Activated T-helper 17 cell treated with anti-CD3 and anti-CD28 coated beads, Interleukin-2, amount 50 U/mL, for 72 hours (primary cell): ENCODE results near the gene TTC27. TPM values are rescaled to one million over a fixed set of nuclear protein-coding genes. Genes with fewer than 3 reads are reported as not detected.
"Not testable (repeated sequence)": the region's sequence is repeated elsewhere in the genome, so short reads cannot be mapped to it uniquely, and the experiment has no call there.

Experiments used
- ATAC-seq: fragments of 150-1000 bp; cut with Tn5 transposase; replicated peaks from 2 replicates; pipeline ENCODE4 v1.10.0; 2021; ENCODE audit warnings: mild to moderate bottlenecking, moderate library complexity
- H3K27ac Mint-ChIP-seq: one replicate; pipeline ENCODE4 v1.8.0; 2022; ENCODE audit warnings: mixed read lengths
- H3K27me3 Mint-ChIP-seq: one replicate; pipeline ENCODE4 v1.8.0; 2022; ENCODE audit warnings: mixed read lengths
- H3K36me3 Mint-ChIP-seq: one replicate; pipeline ENCODE4 v1.8.0; 2022; ENCODE audit warnings: low read depth, mild to moderate bottlenecking, mixed read lengths
- H3K4me1 Mint-ChIP-seq: one replicate; pipeline ENCODE4 v1.8.0; 2022; ENCODE audit warnings: mixed read lengths
- H3K4me3 Mint-ChIP-seq: one replicate; pipeline ENCODE4 v1.8.0; 2022; ENCODE audit warnings: mild to moderate bottlenecking, mixed read lengths
- H3K9me3 Mint-ChIP-seq: one replicate; pipeline ENCODE4 v1.8.0; 2022; ENCODE audit warnings: mixed read lengths
- total RNA-seq, 2 donors: library from RNA; stranded (reverse); gene quantifications; one replicate each; pipeline ENCODE4 v1.2.3, GENCODE V29; 2022

The TTC27 gene
- total RNA-seq, 2 donors from 2014 or later = 19.5 to 32.6 TPM

DNA sequence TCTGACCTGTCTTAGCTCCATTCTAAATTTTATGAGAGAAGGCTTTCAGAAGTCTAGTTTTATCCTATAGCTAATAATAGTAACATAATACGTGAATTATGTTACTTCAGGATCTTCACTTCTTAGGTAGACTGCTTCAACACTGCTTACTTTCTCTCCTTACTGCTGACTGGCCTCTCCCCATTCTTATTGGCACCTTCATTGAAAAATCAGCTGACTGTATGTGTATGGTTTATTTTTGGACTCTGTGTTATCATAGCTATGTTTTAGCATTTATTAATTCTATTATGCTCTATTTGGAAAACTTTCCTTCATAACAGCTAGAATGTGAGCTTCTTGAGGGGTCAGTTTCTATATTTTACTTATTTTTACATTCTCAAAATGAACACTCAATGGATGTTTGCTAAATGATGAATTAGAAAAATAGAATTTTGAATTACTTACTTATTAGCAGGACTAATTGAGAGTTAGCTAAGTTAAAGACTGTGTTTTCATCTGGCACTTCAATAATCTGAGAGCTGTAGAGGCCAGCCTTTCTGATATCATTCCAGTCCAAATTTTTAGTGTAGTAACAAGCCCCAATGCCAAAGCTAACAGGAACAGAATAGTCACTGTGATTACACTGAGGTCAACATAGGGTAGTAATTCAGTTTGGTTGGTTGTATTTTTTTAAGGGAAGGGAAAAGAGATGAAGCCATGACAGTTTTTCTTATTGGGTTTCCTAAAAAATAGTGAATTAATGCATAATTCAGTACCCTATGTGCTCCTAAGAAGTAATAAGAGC, 92.3 kb downstream of the TTC27 start:
- H3K27me3 Mint-ChIP-seq = no peaks in the 10 kb centered on the region
- peaks cover 55% of the 10 kb centered on the region for H3K36me3 Mint-ChIP-seq
- H3K9me3 Mint-ChIP-seq = peaks cover 7% of the 10 kb centered on the region
- peaks cover 14% of the 10 kb centered on the region for H3K4me1 Mint-ChIP-seq
- ATAC-seq = no peak
- H3K4me3 Mint-ChIP-seq = no peak overlapping the region
- H3K27ac Mint-ChIP-seq = no peak overlapping the region

DNA sequence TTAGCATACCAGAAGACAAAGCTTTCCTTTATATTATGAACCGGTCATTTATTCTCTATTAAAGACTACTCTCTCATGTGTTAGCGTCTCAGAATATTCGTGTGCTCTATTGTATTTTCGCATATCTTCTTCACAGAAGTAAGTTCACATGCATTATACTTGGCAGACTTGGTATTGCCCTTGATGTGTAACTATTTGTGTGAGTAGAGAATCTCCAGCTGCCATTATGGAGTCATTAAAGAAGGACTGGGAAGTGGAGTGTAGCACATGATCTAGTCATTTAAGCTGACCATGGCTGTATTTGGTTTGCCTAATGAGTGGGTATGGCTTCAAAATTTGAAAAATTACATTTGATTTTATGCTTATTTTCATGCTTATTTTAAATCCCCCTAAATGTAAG, 92.9 kb downstream of the TTC27 start:
- Mint-ChIP-seq H3K36me3 (peaks cover 55% of the 10 kb centered on the region), H3K4me1 (peaks cover 10% of the 10 kb centered on the region), H3K9me3 (peaks cover 7% of the 10 kb centered on the region), H3K4me3 (no peak overlapping the region), H3K27ac (no peak overlapping the region), H3K27me3 (no peaks in the 10 kb centered on the region)
- no peak for ATAC-seq

DNA sequence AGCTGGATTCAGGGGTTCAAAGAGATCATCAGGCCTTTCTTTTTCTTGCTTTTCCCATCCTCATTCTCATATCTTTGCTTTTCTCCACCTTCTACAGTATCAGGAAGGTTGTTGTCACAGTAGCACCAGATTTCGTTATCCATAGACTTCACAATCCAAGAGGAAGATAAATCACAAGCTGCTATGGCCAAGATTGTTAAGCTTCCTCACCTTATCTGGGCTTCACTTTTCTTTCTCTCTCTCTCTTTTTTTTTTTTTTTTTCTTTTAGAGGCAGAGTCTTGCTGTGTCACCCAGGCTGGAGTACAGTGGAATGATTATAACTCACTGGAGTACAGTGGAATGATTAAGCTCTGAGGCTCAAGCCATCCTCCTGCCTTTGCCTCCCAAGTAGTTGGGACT, 93.5 kb downstream of the TTC27 start:
- peaks cover 56% of the 10 kb centered on the region for H3K36me3 Mint-ChIP-seq
- no peak overlapping the region for H3K27ac Mint-ChIP-seq
- peaks cover 7% of the 10 kb centered on the region for H3K9me3 Mint-ChIP-seq
- no peaks in the 10 kb centered on the region for H3K27me3 Mint-ChIP-seq
- peaks cover 10% of the 10 kb centered on the region for H3K4me1 Mint-ChIP-seq
- no peak for ATAC-seq
- no peak overlapping the region for H3K4me3 Mint-ChIP-seq

DNA sequence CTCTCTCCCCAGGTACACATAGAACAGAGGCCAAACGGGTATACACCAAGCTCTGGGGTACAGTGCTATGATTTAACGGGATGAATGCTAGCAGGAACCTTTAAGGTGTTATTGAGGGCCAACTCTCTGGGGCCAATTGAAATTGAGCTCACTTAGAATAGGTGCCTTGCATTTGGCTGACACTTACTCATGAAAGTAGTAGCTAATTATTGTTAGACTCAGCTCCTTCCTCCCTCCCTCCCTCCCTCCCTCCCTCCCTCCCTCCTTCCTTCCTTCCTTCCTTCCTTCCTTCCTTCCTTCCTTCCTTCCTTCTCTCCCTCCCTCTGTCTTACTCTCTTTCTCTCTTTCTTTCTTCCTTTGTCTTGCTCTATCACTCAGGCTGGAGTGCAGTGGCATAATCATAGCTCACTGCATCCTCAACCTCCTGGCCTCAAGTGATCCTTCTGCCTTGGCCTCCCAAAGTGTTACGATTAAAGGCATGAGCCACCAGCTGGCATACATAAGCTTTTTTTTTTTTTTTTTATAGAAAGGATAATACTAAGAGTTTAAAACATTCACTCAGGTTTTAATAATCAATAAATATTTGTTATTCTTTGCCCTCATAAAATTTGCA, 95.7 kb downstream of the TTC27 start:
- ATAC-seq = no peak
- Mint-ChIP-seq H3K4me3 (no peak overlapping the region), H3K4me1 (peaks cover 5% of the 10 kb centered on the region), H3K36me3 (peaks cover 44% of the 10 kb centered on the region), H3K27me3 (no peaks in the 10 kb centered on the region), H3K27ac (no peak overlapping the region), H3K9me3 (peaks cover 7% of the 10 kb centered on the region)

DNA sequence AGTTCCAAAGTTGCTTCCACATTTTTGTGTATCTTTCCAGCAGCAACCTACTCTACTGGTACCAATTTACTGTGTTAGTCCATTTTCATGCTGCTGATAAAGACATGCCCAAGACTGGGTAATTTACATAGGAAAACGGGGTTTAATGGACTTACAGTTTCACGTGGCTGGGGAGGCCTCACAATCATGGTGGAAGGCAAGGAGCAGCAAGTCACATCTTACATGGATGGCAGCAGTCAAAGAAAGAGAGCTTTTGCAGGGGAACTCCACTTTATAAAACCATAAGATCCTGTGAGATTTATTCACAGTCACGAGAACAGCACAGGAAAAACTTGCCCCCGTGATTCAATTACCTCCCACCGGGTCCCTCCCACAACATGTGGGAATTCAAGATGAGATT, 98.8 kb downstream of the TTC27 start:
- not testable (repeated sequence) for H3K27ac Mint-ChIP-seq, H3K4me3 Mint-ChIP-seq, H3K27me3 Mint-ChIP-seq, H3K9me3 Mint-ChIP-seq, ATAC-seq, H3K4me1 Mint-ChIP-seq
- peaks cover 40% of the 10 kb centered on the region for H3K36me3 Mint-ChIP-seq

DNA sequence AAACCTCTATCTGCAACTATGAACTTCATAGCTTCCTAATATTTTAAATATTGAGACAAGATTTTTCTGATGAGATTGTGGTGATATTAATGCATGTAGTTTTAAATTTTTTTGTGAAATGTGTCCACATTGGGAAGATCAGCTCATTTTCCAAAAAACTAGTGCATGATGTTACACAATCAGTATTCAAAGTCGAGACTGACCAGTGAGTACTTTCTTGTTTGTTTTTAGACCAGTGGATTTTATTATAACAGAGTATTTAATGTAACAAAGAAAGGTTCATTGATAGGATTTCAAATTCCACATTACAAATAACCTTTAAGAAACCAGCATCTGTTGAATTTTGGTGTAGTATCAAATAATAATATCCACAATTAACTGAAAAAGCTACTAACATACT, 99.3 kb downstream of the TTC27 start:
- Mint-ChIP-seq H3K4me1 (peaks cover 5% of the 10 kb centered on the region), H3K27ac (no peak overlapping the region), H3K4me3 (no peak overlapping the region), H3K36me3 (peaks cover 36% of the 10 kb centered on the region), H3K27me3 (no peaks in the 10 kb centered on the region), H3K9me3 (peaks cover 7% of the 10 kb centered on the region)
- ATAC-seq = no peak

DNA sequence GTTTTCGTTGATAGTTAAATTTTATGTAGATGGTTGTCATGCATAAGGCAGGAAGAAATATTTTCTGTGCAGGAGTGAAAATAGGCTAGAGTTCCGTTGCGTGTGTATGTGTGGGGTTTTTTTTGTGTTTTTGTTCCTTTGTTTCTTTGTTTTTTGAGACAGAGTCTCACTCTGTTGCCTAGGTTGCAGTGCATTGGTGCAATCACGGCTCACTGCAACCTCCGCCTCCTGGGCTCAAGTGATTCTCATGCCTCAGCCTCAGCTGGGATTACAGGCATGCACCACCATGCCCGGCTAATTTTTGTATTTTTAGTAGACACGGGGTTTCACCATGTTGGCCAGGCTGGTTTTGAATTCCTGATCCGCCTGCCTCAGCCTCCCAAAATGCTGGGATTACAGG, 103.1 kb downstream of the TTC27 start:
- not testable (repeated sequence) for H3K4me1 Mint-ChIP-seq, H3K27me3 Mint-ChIP-seq, H3K27ac Mint-ChIP-seq, H3K4me3 Mint-ChIP-seq, H3K9me3 Mint-ChIP-seq, ATAC-seq
- H3K36me3 Mint-ChIP-seq = peaks cover 34% of the 10 kb centered on the region

DNA sequence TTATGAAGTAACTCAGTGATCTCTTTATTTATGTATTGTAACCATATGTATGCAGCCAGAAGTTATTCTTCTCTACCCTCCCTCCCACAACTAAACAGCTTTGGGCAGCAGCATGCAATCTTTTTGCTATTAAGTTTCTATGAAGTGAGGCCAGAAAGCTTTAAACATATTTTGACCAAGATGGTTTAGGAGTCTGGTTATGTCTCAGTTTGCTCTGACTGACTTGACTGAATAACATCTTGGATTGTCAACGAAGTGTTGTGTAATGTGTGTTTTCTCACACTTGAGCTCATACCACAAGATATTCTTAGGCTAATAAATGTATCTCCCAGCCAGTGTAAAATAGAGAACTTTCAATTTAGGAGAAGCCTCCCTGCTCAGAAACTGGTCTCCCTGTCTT, 104.3 kb downstream of the TTC27 start:
- no peaks in the 10 kb centered on the region for H3K9me3 Mint-ChIP-seq
- ATAC-seq = no peak
- H3K27me3 Mint-ChIP-seq = no peaks in the 10 kb centered on the region
- H3K4me1 Mint-ChIP-seq = no peaks in the 10 kb centered on the region
- H3K4me3 Mint-ChIP-seq = no peak overlapping the region
- peaks cover 36% of the 10 kb centered on the region for H3K36me3 Mint-ChIP-seq
- H3K27ac Mint-ChIP-seq = no peak overlapping the region

DNA sequence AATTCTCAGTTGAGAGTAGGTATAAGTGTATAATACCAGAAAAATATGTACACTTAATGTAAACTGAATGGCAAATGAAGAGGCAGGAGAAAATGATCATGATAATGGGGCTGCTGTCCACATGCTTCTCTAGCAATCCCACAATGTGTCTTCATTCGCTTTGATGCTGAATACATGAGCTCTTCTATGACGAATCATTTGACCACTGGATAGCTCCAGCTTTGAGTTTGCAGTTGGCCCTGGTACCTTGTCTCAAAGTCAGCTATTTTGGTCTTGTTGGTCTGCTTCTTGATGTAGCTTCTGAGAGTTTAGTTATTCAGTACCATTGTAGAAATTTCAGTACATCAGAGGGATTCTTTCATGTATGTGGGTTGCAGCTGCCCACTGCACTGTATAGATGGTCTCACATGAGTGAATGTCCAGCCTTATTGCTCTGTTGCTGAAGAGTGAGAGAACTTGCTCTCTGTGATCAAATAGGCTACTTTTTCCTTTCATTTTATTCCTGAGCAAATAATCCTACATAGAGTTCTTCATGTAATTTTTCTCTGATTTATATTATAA, 105.1 kb downstream of the TTC27 start:
- no peak overlapping the region for H3K27ac Mint-ChIP-seq
- no peak for ATAC-seq
- no peaks in the 10 kb centered on the region for H3K9me3 Mint-ChIP-seq
- peaks cover 45% of the 10 kb centered on the region for H3K36me3 Mint-ChIP-seq
- H3K27me3 Mint-ChIP-seq = no peaks in the 10 kb centered on the region
- H3K4me1 Mint-ChIP-seq = no peaks in the 10 kb centered on the region
- no peak overlapping the region for H3K4me3 Mint-ChIP-seq

DNA sequence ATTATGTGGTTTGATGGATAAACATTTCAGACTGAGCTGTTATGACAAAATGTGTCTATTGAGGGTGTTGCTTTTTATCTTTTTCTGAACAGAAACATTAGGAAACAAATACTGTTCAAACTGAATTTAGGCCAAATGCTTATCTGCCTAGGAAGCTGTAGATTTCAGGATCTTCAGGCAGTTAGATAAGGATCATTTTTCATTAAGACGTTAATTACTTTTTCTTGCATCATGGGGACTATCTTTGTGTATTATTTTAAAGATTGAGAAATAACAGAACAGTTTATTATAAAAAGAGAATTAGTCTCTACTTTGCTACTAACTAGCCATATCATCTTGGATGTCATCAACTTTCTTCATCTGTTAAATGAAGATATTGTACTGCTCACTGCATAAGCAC, 107.5 kb downstream of the TTC27 start:
- no peak for ATAC-seq
- H3K4me3 Mint-ChIP-seq = no peak overlapping the region
- no peaks in the 10 kb centered on the region for H3K27me3 Mint-ChIP-seq
- H3K27ac Mint-ChIP-seq = no peak overlapping the region
- peaks cover 52% of the 10 kb centered on the region for H3K36me3 Mint-ChIP-seq
- H3K9me3 Mint-ChIP-seq = no peaks in the 10 kb centered on the region
- H3K4me1 Mint-ChIP-seq = no peaks in the 10 kb centered on the region

DNA sequence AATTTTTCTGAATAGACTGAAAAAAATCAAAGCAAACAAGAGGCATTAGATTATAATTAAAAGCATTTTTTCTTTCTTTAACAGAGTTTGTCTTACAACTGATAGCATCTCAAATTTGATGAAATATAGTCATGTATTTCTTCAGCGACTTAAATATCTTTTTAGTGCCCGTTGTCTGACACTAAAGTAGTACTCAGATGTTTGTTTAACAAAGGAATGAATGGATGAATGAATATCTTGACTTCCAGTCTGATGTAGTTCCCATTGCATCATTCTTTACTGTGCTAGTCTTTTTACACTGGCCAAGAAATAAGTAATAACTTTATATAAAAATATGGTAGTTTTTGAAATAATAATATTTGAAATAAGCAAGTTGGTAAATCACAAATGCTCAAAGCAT, 111.1 kb downstream of the TTC27 start:
- Mint-ChIP-seq H3K9me3 (no peaks in the 10 kb centered on the region), H3K4me3 (no peak overlapping the region), H3K27me3 (no peaks in the 10 kb centered on the region), H3K4me1 (no peaks in the 10 kb centered on the region), H3K36me3 (peaks cover 85% of the 10 kb centered on the region), H3K27ac (no peak overlapping the region)
- ATAC-seq = no peak

DNA sequence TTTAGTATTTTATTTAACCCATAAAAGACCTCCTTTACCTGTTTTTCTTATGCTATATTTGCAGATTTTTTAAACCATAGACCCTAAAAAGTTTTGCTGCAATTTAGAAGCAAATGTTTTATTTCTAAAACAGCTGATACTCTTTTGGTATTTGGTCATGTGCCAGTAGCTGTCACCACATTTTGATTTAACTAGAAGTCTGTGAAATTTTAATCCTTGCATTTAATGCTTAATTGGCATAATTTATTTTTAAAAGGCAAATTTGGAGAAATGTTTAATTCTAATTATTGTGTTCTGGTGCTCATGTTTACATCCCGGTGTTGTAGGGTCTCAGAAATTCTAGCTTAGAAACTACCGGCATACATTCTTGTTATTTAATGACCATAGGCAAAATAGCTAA, 111.8 kb downstream of the TTC27 start:
- ATAC-seq = no peak
- H3K4me1 Mint-ChIP-seq = no peaks in the 10 kb centered on the region
- H3K27me3 Mint-ChIP-seq = no peaks in the 10 kb centered on the region
- no peaks in the 10 kb centered on the region for H3K9me3 Mint-ChIP-seq
- H3K4me3 Mint-ChIP-seq = no peak overlapping the region
- H3K27ac Mint-ChIP-seq = no peak overlapping the region
- H3K36me3 Mint-ChIP-seq = peaks cover 89% of the 10 kb centered on the region

DNA sequence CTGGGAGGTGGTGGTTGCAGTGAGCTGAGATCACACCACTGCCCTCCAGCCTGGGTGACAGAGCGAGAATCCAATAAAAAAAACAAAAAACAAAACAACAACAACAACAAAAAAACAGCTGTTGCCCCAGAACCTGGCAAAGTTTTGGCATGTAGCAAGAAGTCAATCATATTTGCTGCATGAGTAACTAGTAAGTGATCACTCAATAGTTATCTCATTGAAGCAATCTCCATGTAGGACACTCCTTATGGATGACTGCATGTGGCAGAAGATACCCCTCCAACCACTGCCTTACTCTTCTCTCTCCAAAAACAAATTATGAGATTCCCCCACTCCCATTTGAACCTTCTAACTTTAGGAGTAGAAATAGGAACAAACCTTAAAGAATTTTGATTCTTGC, 113.7 kb downstream of the TTC27 start:
- Mint-ChIP-seq H3K4me3 (no peak overlapping the region), H3K27me3 (no peaks in the 10 kb centered on the region), H3K4me1 (peaks cover 3% of the 10 kb centered on the region), H3K36me3 (peaks cover 79% of the 10 kb centered on the region), H3K27ac (no peak overlapping the region), H3K9me3 (no peaks in the 10 kb centered on the region)
- no peak for ATAC-seq

DNA sequence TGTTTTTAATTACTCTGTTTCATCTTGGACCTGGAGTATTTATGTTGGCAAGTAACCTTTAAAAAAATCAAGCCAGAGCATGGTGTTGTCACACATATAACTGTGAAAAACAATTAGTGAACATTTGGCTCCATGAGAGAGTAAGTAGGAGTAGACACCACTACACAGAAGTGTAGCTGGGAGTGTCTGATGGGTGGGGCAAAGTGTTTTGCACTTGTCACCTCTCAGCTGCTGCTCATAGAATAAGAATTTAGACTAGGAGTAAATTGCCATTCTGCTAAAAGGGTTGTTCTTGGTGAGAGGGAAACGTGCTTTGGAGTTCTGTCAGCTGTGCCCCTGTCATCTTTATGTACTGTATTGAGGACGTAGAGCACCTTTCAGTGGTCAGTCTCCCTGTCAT, 114.5 kb downstream of the TTC27 start:
- H3K4me3 Mint-ChIP-seq = no peak overlapping the region
- no peak overlapping the region for H3K27ac Mint-ChIP-seq
- no peaks in the 10 kb centered on the region for H3K9me3 Mint-ChIP-seq
- no peak for ATAC-seq
- H3K4me1 Mint-ChIP-seq = peaks cover 3% of the 10 kb centered on the region
- H3K36me3 Mint-ChIP-seq = peaks cover 76% of the 10 kb centered on the region
- H3K27me3 Mint-ChIP-seq = no peaks in the 10 kb centered on the region

DNA sequence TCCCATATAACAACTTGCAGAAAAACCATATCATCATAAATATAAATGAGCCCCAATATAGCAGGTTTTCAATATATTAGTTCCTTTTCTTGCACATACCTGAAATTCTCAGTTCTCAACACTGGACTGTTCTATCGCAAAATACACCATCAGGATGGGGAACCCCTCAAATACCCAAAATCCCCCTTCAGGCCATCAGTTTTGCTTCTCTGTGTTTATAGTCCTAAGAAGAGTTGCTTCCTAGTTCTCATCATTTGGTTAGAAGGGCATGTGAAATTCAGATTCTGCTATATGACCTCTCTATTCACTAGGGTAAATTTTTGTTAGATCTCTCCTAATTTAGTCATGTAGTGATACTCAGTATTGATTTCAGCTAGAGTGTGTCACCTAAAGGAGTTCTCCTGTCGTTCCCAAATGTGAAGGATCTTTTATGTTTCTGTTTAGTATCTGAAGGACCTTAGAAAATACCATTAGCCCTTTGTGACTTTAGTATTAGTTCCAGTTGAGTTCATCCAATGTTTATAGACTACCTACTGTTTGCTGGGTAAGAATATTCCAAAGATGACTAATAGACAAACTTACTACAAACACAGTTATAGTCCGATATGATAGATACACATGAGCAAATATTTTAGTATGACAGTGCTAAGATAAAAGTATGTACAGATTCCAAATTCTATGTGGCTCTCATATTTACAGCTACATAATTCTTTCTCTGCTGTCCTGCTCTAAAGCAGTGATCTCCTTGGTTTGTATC, 115.8 kb downstream of the TTC27 start:
- H3K27me3 Mint-ChIP-seq = no peaks in the 10 kb centered on the region
- H3K36me3 Mint-ChIP-seq = peaks cover 76% of the 10 kb centered on the region
- ATAC-seq = no peak
- H3K4me3 Mint-ChIP-seq = no peak overlapping the region
- no peak overlapping the region for H3K27ac Mint-ChIP-seq
- H3K9me3 Mint-ChIP-seq = no peaks in the 10 kb centered on the region
- H3K4me1 Mint-ChIP-seq = peaks cover 3% of the 10 kb centered on the region
